ENCODE results near the gene IRAG1.
A peak's percentile ranks its signal among the peaks of the same experiment; 100 is the strongest.
"Not testable (repeated sequence)": the region's sequence is repeated elsewhere in the genome, so short reads cannot be mapped to it uniquely, and the experiment has no call there.

The IRAG1 gene

DNA sequence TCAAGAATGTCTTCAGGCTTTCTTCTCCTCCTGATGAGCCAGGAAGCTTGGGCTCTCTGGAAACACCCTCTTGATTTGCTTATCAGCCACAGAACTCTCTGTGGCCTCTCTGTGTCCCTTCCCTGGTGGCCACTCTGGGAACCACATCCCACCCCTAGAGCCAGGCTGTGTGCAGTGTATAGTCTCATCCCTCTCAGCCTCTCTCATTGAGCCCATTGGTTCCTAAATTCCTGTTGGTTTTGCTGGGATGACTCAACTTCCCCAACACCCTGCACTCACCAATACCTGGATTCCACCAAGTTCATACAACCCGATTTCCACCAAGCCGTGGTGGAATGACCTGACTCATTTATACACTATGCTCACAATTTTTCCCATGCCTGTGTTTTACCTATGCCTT lies 5.2 kb downstream of the IRAG1 start:
- TF ChIP-seq ZFX (IDR thresholded peaks at IDR 0.05; ENCODE audit: borderline replicate concordance), result no peak
- TF ChIP-seq, protein P1, sequence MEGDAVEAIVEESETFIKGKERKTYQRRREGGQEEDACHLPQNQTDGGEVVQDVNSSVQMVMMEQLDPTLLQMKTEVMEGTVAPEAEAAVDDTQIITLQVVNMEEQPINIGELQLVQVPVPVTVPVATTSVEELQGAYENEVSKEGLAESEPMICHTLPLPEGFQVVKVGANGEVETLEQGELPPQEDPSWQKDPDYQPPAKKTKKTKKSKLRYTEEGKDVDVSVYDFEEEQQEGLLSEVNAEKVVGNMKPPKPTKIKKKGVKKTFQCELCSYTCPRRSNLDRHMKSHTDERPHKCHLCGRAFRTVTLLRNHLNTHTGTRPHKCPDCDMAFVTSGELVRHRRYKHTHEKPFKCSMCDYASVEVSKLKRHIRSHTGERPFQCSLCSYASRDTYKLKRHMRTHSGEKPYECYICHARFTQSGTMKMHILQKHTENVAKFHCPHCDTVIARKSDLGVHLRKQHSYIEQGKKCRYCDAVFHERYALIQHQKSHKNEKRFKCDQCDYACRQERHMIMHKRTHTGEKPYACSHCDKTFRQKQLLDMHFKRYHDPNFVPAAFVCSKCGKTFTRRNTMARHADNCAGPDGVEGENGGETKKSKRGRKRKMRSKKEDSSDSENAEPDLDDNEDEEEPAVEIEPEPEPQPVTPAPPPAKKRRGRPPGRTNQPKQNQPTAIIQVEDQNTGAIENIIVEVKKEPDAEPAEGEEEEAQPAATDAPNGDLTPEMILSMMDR (IDR thresholded peaks at IDR 0.05), result peak; percentile 30
- H3K27ac ChIP-seq, result no peak overlapping the region

DNA sequence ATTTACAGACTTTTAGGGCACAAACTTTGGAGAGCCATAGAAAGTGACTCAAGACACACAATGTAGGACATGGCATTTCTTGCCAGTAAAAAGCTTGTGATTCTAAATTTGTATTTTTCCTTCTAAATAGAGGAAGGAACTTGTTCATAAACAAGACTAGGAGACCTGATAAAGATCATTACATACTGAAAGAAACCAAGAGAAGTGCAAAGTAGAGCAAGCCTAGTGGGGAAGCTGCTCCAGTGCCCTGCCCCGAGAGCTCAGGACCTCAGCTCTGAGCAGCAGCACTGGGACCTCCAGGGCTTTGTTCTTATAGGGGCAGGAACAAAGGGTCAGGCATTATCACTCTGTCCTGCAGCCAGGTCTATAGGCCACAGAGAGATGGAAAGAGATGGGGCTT lies 7.2 kb downstream of the IRAG1 start:
- no peak for TF ChIP-seq ZFX (IDR thresholded peaks at IDR 0.05; ENCODE audit: borderline replicate concordance)
- TF ChIP-seq, protein P1 (IDR thresholded peaks at IDR 0.05), result no peak
- H3K27ac ChIP-seq, result no peak overlapping the region

DNA sequence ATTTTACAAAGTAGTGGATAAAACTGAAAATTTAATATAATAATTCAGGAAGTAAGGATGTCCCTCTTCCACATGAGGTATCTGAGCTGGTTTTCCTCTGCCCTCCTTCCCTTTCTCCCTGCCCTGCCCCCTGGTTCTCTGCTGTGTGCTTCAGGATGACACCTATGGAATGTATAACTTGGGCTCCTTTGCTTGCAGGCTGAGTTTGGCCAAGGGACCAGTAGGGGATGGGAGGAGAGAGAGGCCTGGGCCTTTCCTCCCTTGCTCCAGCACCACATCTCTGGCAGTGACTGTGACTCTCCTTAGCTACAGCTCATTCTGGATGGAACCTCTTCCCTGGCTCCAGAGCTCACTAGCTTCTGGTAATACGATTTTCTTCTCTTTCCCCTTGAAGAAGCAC lies 10.1 kb downstream of the IRAG1 start:
- no peak overlapping the region for H3K27ac ChIP-seq
- TF ChIP-seq, protein P1 (IDR thresholded peaks at IDR 0.05), result no peak
- no peak for TF ChIP-seq ZFX (IDR thresholded peaks at IDR 0.05; ENCODE audit: borderline replicate concordance)

DNA sequence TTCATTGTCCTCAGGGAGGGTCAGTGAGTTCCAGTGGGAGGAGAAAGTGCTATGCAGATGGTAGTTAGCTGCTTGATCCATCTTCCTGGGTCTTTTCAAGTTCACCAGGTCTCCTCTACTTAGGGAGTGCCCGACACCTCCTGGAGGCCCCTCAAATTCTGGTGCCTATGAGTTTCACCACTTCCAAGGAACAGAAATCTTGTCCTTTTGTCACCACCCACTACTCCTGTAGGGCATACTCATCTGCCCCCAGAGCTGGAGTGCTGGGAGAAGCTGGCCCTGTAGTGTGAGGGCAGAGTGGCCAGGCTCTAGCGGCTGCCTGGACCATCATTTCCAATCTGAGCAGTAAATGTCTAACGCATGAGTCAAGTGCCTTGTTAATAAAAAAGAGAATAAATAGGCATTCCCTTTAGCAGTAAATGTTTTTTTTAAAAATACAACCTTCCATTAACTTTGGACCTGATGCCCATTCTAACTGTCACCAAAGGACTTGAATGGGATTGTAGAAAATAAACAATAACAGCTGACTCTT lies 12.5 kb downstream of the IRAG1 start:
- TF ChIP-seq, protein P1 (IDR thresholded peaks at IDR 0.05), result no peak
- no peak for TF ChIP-seq ZFX (IDR thresholded peaks at IDR 0.05; ENCODE audit: borderline replicate concordance)
- H3K27ac ChIP-seq, result no peak overlapping the region

DNA sequence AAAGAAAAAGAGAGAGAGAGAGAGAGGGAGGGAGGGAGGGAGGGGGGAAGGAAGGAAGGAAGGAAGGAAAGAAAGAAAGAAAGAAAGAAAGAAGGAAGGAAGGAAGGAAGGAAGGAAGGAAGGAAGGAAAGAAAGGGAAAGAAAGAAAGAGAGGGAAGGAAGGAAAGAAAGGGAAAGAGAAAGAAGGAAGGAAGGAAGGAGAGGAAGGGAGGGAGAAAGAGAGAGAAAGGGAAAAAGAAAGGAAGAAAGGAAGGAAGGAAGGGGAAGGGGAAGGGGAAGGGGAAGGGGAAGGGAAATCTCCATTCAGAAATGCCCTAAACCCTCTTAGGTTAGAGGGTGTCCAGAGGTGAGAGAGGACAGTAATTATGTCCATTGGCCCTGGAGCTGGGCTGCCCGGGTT lies 13.3 kb downstream of the IRAG1 start:
- not testable (repeated sequence) for H3K27ac ChIP-seq

DNA sequence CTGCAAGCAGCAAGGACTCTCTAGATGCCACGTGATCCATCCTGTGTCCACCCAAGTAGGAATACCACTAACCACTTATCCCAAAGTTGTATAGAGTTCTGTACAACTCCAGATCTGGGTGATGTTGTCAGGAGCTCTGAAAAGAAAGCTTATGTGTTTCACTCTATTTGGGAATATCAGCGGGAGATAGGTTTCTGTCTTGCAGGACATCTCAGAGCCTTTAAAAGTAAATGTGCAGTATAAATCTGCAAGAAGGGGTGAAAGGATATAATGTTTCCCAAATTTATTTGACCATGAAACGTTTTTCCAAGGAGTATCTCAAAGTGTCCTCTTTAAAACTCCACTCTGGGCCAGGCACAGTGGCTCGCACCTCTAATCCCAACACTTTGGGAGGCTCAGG lies 13.9 kb downstream of the IRAG1 start:
- TF ChIP-seq, protein P1 (IDR thresholded peaks at IDR 0.05), result no peak
- no peak for TF ChIP-seq ZFX (IDR thresholded peaks at IDR 0.05; ENCODE audit: borderline replicate concordance)
- H3K27ac ChIP-seq, result no peak overlapping the region

DNA sequence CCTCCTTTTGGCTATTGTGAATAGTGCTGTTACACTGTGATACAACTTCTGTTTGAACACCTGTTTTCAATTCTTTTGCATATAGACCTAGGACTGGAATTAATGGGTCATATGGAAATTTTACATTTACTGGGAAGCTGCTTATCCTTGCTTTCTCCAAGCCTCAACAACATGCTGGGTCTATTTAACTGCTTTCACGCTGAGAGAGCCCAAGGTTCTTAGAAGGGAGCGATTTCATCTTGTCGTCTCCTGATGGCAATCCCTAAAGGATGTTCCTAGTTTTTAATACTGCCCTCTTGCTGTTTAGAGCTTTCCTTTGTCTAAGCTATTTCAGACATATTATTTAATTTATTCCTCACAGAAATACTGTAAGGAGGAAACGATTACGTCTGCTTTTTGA lies 15.5 kb downstream of the IRAG1 start:
- no peak for TF ChIP-seq ZFX (IDR thresholded peaks at IDR 0.05; ENCODE audit: borderline replicate concordance)
- TF ChIP-seq, protein P1 (IDR thresholded peaks at IDR 0.05), result no peak
- no peak overlapping the region for H3K27ac ChIP-seq

DNA sequence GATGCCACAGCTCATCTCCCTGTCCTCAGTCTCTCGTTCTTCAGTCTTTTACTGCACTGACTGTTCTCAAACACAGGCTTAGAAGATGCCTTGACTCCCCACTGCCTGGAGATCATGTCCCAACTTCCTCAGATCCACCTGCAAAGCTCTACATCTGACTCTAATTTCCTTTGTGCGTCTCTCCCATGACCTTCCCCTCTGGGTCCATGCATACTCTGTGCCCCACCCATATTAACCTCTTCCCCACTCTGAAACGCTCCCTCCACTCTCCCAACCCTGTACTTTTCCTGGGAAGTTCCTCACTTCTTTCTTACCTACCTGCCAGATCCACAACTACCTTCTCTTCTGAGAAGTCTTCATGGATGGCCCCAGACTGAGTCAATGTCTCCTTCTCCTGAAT lies 16.6 kb downstream of the IRAG1 start:
- H3K27ac ChIP-seq, result no peak overlapping the region
- TF ChIP-seq, protein P1 (IDR thresholded peaks at IDR 0.05), result no peak
- TF ChIP-seq ZFX (IDR thresholded peaks at IDR 0.05; ENCODE audit: borderline replicate concordance), result no peak
